HG02852 (cell line): ENCODE data around the gene HPCA.

Experiments used
- ATAC-seq: cut with Tn5 transposase; IDR thresholded peaks from one replicate; pipeline ENCODE4 v1.9.1; 2021; ENCODE audit warnings: mild to moderate bottlenecking, moderate library complexity; ENCODE audit not compliant: unreplicated experiment

The HPCA gene

DNA sequence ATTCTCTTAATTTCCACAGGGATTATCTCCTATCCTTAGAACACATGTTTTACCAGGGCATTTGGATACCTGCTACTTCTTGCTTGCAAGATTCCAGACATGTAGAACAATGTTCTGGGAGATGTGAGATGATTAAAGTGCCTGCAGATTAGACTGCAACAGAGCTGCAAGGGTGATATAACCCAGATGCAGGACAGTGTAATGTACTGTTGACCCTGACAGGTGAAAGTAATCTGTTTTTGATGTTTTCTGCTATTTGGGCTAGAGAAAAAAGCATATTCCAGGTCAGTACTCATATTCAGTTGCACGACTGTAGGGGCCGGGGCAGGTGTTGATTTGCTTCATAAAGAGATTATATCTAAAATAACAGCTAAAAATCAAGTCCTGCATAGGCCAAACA is 42.0 kb downstream of the HPCA start:
- no peak for ATAC-seq

DNA sequence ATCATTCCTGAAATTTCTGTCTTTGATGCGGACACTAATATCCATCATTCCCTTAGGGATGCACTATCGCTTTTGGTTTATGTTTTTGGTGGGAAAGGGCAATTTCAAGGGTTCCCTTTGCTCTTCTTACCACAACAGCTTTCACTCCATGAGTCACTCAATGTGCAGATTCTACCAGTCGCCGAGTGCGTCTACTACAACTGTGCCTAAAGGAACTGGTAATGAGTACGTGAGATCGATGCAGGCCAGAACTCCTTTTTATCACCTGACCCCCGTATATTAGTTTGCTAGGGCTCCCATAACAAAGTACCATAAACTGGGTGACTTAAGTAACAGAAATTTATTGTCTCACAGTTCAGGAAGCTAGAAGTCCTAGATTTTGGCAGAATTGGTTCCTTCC is 42.4 kb downstream of the HPCA start:
- no peak for ATAC-seq

- ATAC-seq, result no peak
Measured at GRCh38 chr1:32929366-32929765, 43.1 kb downstream of the HPCA start.

DNA sequence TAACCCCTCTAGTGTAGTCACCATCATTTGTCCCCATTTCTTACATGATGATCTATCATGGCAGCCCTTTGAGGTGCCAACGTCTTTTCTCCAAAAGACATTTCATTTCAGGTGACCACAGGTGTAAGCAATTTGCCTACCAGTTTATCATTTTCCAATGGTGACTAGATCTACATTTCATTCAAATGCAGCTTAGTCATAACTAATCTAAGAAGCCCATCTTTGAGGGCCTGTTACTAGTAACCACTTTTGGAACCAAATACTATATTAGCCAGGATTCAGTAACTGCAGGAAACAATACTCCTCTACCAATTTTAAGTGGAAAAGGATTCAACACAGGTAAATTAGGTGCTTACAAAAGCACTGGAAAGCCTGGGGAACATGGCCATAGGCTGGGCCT is 45.5 kb downstream of the HPCA start:
- no peak for ATAC-seq

DNA sequence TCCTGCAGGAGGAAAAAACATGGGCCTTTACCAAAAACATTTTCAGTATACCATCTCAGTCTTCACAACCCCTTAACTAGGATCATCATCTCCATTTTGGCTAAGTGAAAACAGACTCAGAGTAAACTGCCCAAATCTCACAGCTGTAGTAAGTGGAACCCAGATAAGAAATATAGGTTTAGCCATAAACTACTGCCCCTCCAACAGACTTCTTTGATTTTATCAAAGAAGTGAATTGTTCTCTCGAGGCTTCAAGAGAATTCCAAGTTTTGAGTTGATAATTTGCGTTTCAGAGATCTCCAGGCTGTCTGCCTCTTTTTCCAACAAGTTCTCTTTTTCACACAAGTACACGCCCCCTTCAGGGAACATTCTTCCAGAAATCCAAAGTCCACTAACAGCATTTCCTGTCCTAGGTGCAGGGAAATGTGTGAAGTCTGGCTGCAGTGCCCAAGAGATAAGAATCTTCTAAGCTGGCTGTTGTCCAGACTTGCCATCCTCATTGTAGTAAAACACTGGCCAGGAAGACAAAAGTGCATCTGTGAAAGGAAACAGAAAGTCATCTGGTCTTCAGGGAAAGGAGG is 47.5 kb downstream of the HPCA start:
- ATAC-seq, result no peak

- no peak for ATAC-seq
Measured at GRCh38 chr1:32934535-32934934, 48.2 kb downstream of the HPCA start.

DNA sequence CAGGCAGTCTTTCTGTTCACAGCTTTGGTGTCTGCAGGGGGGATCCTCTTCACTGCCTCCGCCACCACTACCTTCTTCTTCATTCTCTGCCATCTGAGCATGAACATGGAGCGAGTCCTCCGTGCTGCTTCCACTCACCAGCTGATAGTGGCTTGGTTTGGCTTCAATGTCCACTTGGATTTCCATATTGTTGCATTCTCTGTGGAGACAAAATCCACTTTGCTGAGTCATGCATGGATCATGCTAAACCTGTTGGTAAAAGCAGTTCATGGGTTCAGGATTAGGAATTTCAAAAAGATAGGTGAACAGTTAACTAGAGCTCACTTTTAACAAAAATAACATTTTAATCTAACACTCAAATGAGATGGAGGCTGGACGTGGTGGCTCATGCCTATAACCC is 50.8 kb downstream of the HPCA start:
- ATAC-seq, result no peak

- ATAC-seq, result no peak
Measured at GRCh38 chr1:32939655-32940371, 53.5 kb downstream of the HPCA start.

GRCh38 chr1:32944180-32944579 is 57.9 kb downstream of the HPCA start:
- ATAC-seq, result no peak
